Panc1 (cell line): Measurements from ENCODE around the gene ARHGEF7. TPM values are rescaled to one million over a fixed set of nuclear protein-coding genes. Genes with fewer than 3 reads are reported as not detected.

Experiments
- ATAC-seq: fragments of 200-7000 bp; cut with Tn5 transposase; 2 replicates; pipeline ENCODE4 v1.9.1; 2020; ENCODE audit warnings: mild to moderate bottlenecking, moderate library complexity
- BruUV-seq: library from RNA; stranded (reverse); fragments of 400-500 nt; replicated peaks from 2 replicates; lab custom pipeline; 2021; lab: Mats Ljungman, UMichigan
- CTCF ChIA-PET: fragments of 300-600 bp; sonication (Branson Sonifier 250); formaldehyde crosslinking; loops from one replicate; lab custom pipeline; 2022; ENCODE audit warnings: antibody characterized with exemption; lab: Charles Lee
- POLR2A ChIA-PET: fragments of 300-600 bp; sonication (Branson Sonifier 250); formaldehyde crosslinking; loops from one replicate; lab custom pipeline; 2022; ENCODE audit warnings: antibody characterized with exemption; lab: Charles Lee
- DNase-seq: peaks from one replicate; pipeline ENCODE4 v3.0.0-alpha.2; 2010; ENCODE audit warnings: low read depth, low spot score
- H3K27ac ChIP-seq: 2 replicates; pipeline ENCODE4 v1.5.1; 2011; ENCODE audit warnings: mild to moderate bottlenecking, low read length, inconsistent platforms
- H3K27me3 ChIP-seq: fragments of 200-500 bp; sonication (Bioruptor generic); 2 replicates; pipeline ENCODE4 v1.6.0; 2014; ENCODE audit warnings: low read length, inconsistent platforms; ENCODE audit not compliant: control insufficient read depth, insufficient read depth
- H3K36me3 ChIP-seq: fragments of 200-500 bp; sonication (Bioruptor generic); 2 replicates; pipeline ENCODE4 v1.5.1; 2014; ENCODE audit warnings: inconsistent platforms, mild to moderate bottlenecking, low read length, moderate library complexity; ENCODE audit not compliant: control insufficient read depth, insufficient read depth
- H3K4me1 ChIP-seq: 2 replicates; pipeline ENCODE4 v1.5.1; 2011; ENCODE audit warnings: inconsistent platforms, mild to moderate bottlenecking, low read length, moderate library complexity; ENCODE audit not compliant: control insufficient read depth, insufficient read depth
- H3K4me3 ChIP-seq, 2 experiments: 2 replicates each; pipeline ENCODE4 v1.5.1; 2011 to 2012; ENCODE audit warnings: low read depth in 2 of 2, low read length in 2 of 2, mild to moderate bottlenecking in 2 of 2, inconsistent platforms in 1 of 2, moderate library complexity in 1 of 2
- H3K9me3 ChIP-seq: fragments of 200-500 bp; sonication (Bioruptor generic); 2 replicates; pipeline ENCODE4 v1.5.1; 2014; ENCODE audit warnings: low read depth, mild to moderate bottlenecking, inconsistent platforms, low read length, moderate library complexity; ENCODE audit not compliant: control insufficient read depth, insufficient read depth
- CTCF ChIP-seq: fragments of 450-650 bp; IDR thresholded peaks from 2 replicates; pipeline ENCODE4 v1.5.1; 2017; ENCODE audit warnings: mild to moderate bottlenecking
- POLR2AphosphoS5 ChIP-seq: IDR thresholded peaks from 2 replicates; pipeline ENCODE4 v1.6.1; 2012; ENCODE audit warnings: mild to moderate bottlenecking, low read depth, low read length, moderate library complexity
- REST ChIP-seq, 2 experiments: IDR thresholded peaks; 2 replicates each; pipeline ENCODE4 v1.6.1; 2011 to 2012; ENCODE audit warnings: low read depth in 2 of 2, control low read depth in 1 of 2, low read length in 1 of 2, mild to moderate bottlenecking in 1 of 2, moderate library complexity in 1 of 2; ENCODE audit not compliant: insufficient read depth in 1 of 2
- SIN3A ChIP-seq: IDR thresholded peaks from 2 replicates; pipeline ENCODE4 v1.6.1; 2012; ENCODE audit warnings: low read depth, mild to moderate bottlenecking, low read length, moderate library complexity, borderline replicate concordance; ENCODE audit not compliant: insufficient read depth
- TCF7L2 ChIP-seq: IDR thresholded peaks from 2 replicates; pipeline ENCODE4 v1.6.1; 2011; ENCODE audit warnings: mild to moderate bottlenecking, low read depth, low read length, inconsistent platforms
- in situ Hi-C: cut with HindIII; loops from 2 replicates; pipeline ENCODE4 v1.10.0; 2016; ENCODE audit warnings: low sequenced_read_pairs, low pct_unique_long_range_greater_than_20kb
- intact Hi-C: fragments of 100-400 bp; cut with micrococcal nuclease; formaldehyde crosslinking; loops from one replicate; pipeline ENCODE4 v1.10.0; 2022; ENCODE audit not compliant: unreplicated experiment
- total RNA-seq: library from RNA; stranded (reverse); gene quantifications from one replicate; pipeline ENCODE4 v1.2.1, GENCODE V29; 2021; ENCODE audit not compliant: unreplicated experiment

Gene ARHGEF7
- total RNA-seq, 1 experiment from 2014 or later, result 36.4 TPM

- Histone ChIP-seq H3K27ac (no peak overlapping the region), H3K36me3 (no peaks in the 10 kb centered on the region), H3K4me3 (no peak overlapping the region), H3K4me1 (no peaks in the 10 kb centered on the region), H3K27me3 (no peaks in the 10 kb centered on the region), H3K9me3 (no peaks in the 10 kb centered on the region)
- TF ChIP-seq CTCF (no peak), REST (IDR thresholded peaks at IDR 0.05; ENCODE audit: insufficient read depth in 1 of 2, low read depth in 2 of 2, low read length in 1 of 2) (no peak), TCF7L2 (no peak), SIN3A (no peak), POLR2AphosphoS5 (no peak)
- CTCF ChIA-PET, result no interaction called here
- in situ Hi-C loops, result no loop called here
- intact Hi-C loops, result no loop called here
- POLR2A ChIA-PET, result no interaction called here
- DNase-seq, result no peak
- no TSS peak for BruUV-seq
- ATAC-seq, result no peak
Observed at GRCh38 chr13:111203736-111204389, 88.8 kb downstream of the ARHGEF7 start.

- BruUV-seq, result no TSS peak
- intact Hi-C loops, result no loop called here
- TF ChIP-seq REST (IDR thresholded peaks at IDR 0.05; ENCODE audit: insufficient read depth in 1 of 2, low read depth in 2 of 2, low read length in 1 of 2), result no peak
- in situ Hi-C loops, result no loop called here
- DNase-seq (no peak), ATAC-seq (no peak)
- CTCF ChIA-PET, result no interaction called here
- peaks cover 6% of the 10 kb centered on the region for H3K4me1 ChIP-seq
- H3K36me3 ChIP-seq, result no peaks in the 10 kb centered on the region
- H3K27me3 ChIP-seq, result no peaks in the 10 kb centered on the region
- H3K9me3 ChIP-seq, result no peaks in the 10 kb centered on the region
- POLR2A ChIA-PET, result no interaction called here
- H3K27ac ChIP-seq, result no peak overlapping the region
- no peak overlapping the region for H3K4me3 ChIP-seq
Observed at GRCh38 chr13:111204438-111205177, 89.5 kb downstream of the ARHGEF7 start.
